Measurements from ENCODE around the gene CD55.
A peak's percentile ranks its signal among the peaks of the same experiment; 100 is the strongest.

CD55 gene

GRCh38 chr1:207321079-207321789 is at the start of gene CD55:
CD55 (plus strand) TSS chr1:207321678; CDS start chr1:207321766, 88 bp downstream.
- peak; percentile 86 to 94 for DNase-seq

GRCh38 chr1:207274882-207275281 is 46.6 kb upstream of the CD55 start:
- no peak for DNase-seq

GRCh38 chr1:207276465-207276864 is 45.0 kb upstream of the CD55 start:
- no peak for DNase-seq

- DNase-seq, result no peak
Measured at GRCh38 chr1:207277241-207277640, 44.2 kb upstream of the CD55 start.

- DNase-seq, result no peak
Measured at GRCh38 chr1:207279652-207280051, 41.8 kb upstream of the CD55 start.

- DNase-seq, result no peak
Measured at GRCh38 chr1:207280706-207281105, 40.8 kb upstream of the CD55 start.

- DNase-seq, result no peak
Measured at GRCh38 chr1:207282058-207282457, 39.4 kb upstream of the CD55 start.

GRCh38 chr1:207282496-207283380 is 38.7 kb upstream of the CD55 start:
- DNase-seq, result no peak

- DNase-seq, result no peak
Measured at GRCh38 chr1:207283421-207283820, 38.1 kb upstream of the CD55 start.

GRCh38 chr1:207284209-207284897 is 37.1 kb upstream of the CD55 start:
- DNase-seq, result no peak

- DNase-seq, result no peak
Measured at GRCh38 chr1:207286786-207287468, 34.6 kb upstream of the CD55 start.

GRCh38 chr1:207288315-207288714 is 33.2 kb upstream of the CD55 start:
- DNase-seq, result no peak

- no peak for DNase-seq
Measured at GRCh38 chr1:207289756-207290155, 31.7 kb upstream of the CD55 start.

GRCh38 chr1:207291723-207292122 is 29.8 kb upstream of the CD55 start:
- no peak for DNase-seq

- DNase-seq, result no peak
Measured at GRCh38 chr1:207298186-207298585, 23.3 kb upstream of the CD55 start.

GRCh38 chr1:207298636-207299398 is 22.7 kb upstream of the CD55 start:
- DNase-seq, result no peak

GRCh38 chr1:207300970-207301369 is 20.5 kb upstream of the CD55 start:
- DNase-seq, result no peak

- no peak for DNase-seq
Measured at GRCh38 chr1:207302618-207303393, 18.7 kb upstream of the CD55 start.

- DNase-seq, result no peak
Measured at GRCh38 chr1:207304710-207305488, 16.6 kb upstream of the CD55 start.

GRCh38 chr1:207305489-207305873 is 16.0 kb upstream of the CD55 start:
- DNase-seq, result no peak

GRCh38 chr1:207306023-207306422 is 15.5 kb upstream of the CD55 start:
- DNase-seq, result no peak

All from NCI-H187 (cell line).